Measurements from ENCODE around the gene CAPG. TPM values are rescaled to one million over a fixed set of nuclear protein-coding genes. Genes with fewer than 3 reads are reported as not detected.

Gene CAPG
- total and polyA plus RNA-seq, 9 of the 15 experiments (the other 6 are each of a cell fraction or from before 2014, with no cell fraction given) = 10.6 to 90.4 (median 56.0) TPM

DNA sequence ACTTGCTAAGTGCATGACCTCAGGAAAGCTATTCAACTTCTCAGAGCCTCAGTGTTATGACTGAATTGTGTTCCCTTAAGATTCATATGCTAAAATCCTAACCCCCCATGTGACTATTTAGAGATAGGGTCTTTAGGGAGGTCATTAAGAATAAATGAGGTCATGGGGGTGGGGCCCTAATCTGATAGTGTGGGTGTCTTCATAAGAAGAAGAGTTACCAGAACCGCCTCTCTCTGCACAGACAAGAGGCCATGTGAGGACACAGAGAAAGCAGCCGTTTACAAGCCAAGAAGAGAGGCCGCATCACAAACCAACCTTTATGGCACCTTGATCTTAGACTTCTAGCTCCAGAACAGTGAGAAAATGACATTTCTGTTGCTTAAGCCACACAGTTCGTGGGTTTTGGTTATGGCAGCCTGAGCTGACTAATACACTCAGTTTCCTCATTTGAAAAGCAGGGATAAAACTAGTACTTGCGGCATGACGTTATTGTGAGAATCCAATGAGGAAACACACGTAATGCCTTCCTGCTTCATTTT, 18.2 kb upstream of the CAPG start (continued):
- TF ChIP-seq NR2C1 (IDR thresholded peaks at IDR 0.05) (no peak), NR2C1 (tag; IDR thresholded peaks at IDR 0.05) (peak; percentile 47; the same call in 1 of the 2 replicates), GABPA (tag; conservative IDR thresholded peaks at IDR 0.05; ENCODE audit: low read depth) (0 out of 2 replicates have a peak, but pooled peaks have one; percentile 14), ARID1B (IDR thresholded peaks at IDR 0.05) (peak; percentile 37)
- TF ChIP-seq, protein P1, sequence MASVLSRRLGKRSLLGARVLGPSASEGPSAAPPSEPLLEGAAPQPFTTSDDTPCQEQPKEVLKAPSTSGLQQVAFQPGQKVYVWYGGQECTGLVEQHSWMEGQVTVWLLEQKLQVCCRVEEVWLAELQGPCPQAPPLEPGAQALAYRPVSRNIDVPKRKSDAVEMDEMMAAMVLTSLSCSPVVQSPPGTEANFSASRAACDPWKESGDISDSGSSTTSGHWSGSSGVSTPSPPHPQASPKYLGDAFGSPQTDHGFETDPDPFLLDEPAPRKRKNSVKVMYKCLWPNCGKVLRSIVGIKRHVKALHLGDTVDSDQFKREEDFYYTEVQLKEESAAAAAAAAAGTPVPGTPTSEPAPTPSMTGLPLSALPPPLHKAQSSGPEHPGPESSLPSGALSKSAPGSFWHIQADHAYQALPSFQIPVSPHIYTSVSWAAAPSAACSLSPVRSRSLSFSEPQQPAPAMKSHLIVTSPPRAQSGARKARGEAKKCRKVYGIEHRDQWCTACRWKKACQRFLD (CRISPR knock-in tag; IDR thresholded peaks at IDR 0.05) = peak; percentile 67; the same call in 1 of the 2 replicates

DNA sequence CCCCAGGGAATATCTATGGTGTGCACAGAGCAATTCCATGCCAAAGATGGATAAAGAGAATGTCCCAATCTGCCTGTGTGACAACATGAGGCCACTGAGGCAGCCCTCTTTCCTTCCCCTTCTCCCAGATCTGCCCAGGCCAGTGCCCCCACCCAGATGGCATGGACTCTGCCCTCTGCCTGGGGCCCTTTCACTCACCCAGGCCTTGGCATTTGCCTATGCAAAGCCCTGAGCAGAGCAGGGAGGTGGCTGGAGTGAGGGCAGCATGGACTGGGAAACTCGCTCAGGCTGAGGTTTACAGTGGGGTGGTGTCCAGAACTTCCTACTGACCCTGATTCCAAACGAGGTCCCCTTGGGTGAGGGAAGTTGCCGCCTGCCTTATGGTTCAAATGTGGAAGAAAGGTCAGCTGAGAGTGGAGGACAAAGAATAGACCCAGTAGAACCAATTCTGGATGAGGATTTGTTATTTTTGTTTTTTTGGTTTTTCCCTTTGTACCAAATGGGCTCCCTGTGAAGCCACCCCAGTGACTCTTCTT, 17.2 kb upstream of the CAPG start:
- Histone ChIP-seq H3K9me1 (ENCODE audit: control insufficient read depth, insufficient read depth, low read length) (no peaks in the 10 kb centered on the region), H3K9ac (ENCODE audit: insufficient read depth in 1 of 2, low read depth in 2 of 2, low read length in 2 of 2) (peak overlapping the region in 1 of 2 experiments; percentile 83; a peak in 2 of 4 replicates), H3K4me1 (replicated peaks in 1 of 2; ENCODE audit: control insufficient read depth in 2 of 2, insufficient read depth in 2 of 2, low read length in 2 of 2) (peaks cover 41 to 42% of the 10 kb centered on the region in 2 experiments), H3K4me3 (no peak overlapping the region), H2AFZ (ENCODE audit: low read depth, low read length) (no peak overlapping the region), H3K9me3 (replicated peaks; ENCODE audit: control insufficient read depth, insufficient read depth, low read depth, low read length) (no peaks in the 10 kb centered on the region), H4K20me1 (replicated peaks; ENCODE audit: control insufficient read depth, insufficient read depth, low read length) (no peaks in the 10 kb centered on the region), H3K27me3 (ENCODE audit: control insufficient read depth in 2 of 2, insufficient read depth in 2 of 2, low read length in 2 of 2) (no peaks in the 10 kb centered on the region), H3K4me2 (ENCODE audit: insufficient read depth, low read length) (no peak overlapping the region), H3K36me3 (ENCODE audit: control insufficient read depth, insufficient read depth, low read length) (no peaks in the 10 kb centered on the region), H3K79me2 (ENCODE audit: control insufficient read depth, insufficient read depth, low read length) (no peaks in the 10 kb centered on the region), H3K27ac (ENCODE audit: extremely low read depth, low read depth, low read length) (no peak overlapping the region)
- ChIA-PET CTCF (ENCODE audit: low intra/inter-chr PET ratio) (no interaction called here), POLR2A (interaction anchor here (0.6 to 63.9 kb wide), 6 partner anchors 8 to 118 kb away, joined by 3 to 1576 read pairs (median 5); partner anchors contain the start of gene MAT2A)
- DNase-seq (ENCODE audit: extremely low read depth in 1 of 4, low spot score in 3 of 4) (no peak), FAIRE-seq (no peak), ATAC-seq (no peak)
- no TSS peak for BruUV-seq (replicated peaks)
- TF ChIP-seq ZNF583 (CRISPR knock-in tag; IDR thresholded peaks at IDR 0.05) (no peak), ZNF717 (CRISPR knock-in tag; IDR thresholded peaks at IDR 0.05) (no peak), VEZF1 (CRISPR knock-in tag; IDR thresholded peaks at IDR 0.05) (0 out of 2 replicates have a peak, but pooled peaks have one; percentile 15)
- 49% methylated on average over 3 of the region's 3 CpGs for WGBS (ENCODE audit: insufficient coverage, low coverage, missing lambda C conversion rate)
- intact Hi-C loops (cut with micrococcal nuclease) (no loop called here), in situ Hi-C loops (cut with MboI) (no loop called here)
